ENCODE results near the gene GARIN5B. TPM values are rescaled to one million over a fixed set of nuclear protein-coding genes. Genes with fewer than 3 reads are reported as not detected.

GARIN5B gene
- total and polyA plus RNA-seq, 2 of the 13 experiments (the other 11 are each of a cell fraction or from before 2014, with no cell fraction given) = not detected

DNA sequence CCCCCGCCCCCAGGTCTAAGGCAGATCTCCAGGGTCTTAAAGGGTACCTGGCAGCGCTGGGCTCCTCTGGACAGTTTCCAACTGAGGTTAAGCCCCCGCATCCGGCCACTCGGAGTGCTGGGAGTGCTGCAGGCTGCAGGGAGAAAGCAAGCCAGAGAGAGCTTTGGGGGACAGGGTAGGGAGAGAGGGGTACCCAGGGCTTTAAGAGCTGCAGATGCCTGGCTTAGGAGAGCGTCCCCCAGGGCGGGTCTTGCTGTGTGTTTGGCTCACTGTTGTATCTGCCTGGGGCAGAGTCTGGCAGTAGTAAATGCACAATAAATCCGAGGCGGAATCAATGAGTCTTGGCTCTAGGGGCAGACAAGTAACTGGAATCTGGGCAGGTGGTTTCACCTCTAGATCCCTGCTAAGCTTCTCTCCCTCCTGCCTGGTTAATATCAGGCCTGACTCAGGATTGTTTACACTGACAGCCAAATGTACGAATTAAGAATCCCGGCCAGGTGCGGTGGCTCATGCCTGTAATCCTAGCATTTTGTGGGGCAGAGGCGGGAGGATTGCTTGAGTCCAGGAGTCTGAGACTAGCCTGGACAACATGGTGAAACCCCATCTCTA is 7.7 kb downstream of the GARIN5B start:
- ATAC-seq = no peak
- no peaks in the 10 kb centered on the region for H3K9me3 ChIP-seq (ENCODE audit: low read length)
- intact Hi-C loops (cut with micrococcal nuclease; ENCODE audit: unreplicated experiment) = no loop called here
- WGBS (ENCODE audit: low lambda C conversion rate) = 16% methylated on average over 5 of the region's 13 CpGs
- no peak overlapping the region for H3K4me3 ChIP-seq (replicated peaks in 1 of 3; ENCODE audit: insufficient read depth in 1 of 3, low read depth in 2 of 3, low read length in 3 of 3)
- in situ Hi-C loops (cut with HindIII; ENCODE audit: extremely low pct_ligation_motif_present, low pct_unique_long_range_greater_than_20kb) = no loop called here
- TF ChIP-seq ZNF615 (CRISPR knock-in tag; IDR thresholded peaks at IDR 0.05; ENCODE audit: borderline replicate concordance) = no peak
- TF ChIP-seq, protein P1, sequence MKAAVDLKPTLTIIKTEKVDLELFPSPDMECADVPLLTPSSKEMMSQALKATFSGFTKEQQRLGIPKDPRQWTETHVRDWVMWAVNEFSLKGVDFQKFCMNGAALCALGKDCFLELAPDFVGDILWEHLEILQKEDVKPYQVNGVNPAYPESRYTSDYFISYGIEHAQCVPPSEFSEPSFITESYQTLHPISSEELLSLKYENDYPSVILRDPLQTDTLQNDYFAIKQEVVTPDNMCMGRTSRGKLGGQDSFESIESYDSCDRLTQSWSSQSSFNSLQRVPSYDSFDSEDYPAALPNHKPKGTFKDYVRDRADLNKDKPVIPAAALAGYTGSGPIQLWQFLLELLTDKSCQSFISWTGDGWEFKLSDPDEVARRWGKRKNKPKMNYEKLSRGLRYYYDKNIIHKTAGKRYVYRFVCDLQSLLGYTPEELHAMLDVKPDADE (CRISPR knock-in tag; IDR thresholded peaks at IDR 0.05) = no peak
- TF ChIP-seq RBM39 (IDR thresholded peaks at IDR 0.05; ENCODE audit: low read depth, low read length, poor library complexity, severe bottlenecking) = no peak
- TF ChIP-seq ZFP62 (CRISPR knock-in tag; IDR thresholded peaks at IDR 0.05) = no peak
- TF ChIP-seq RERE (CRISPR knock-in tag; IDR thresholded peaks at IDR 0.05; ENCODE audit: low read depth) = no peak
- TF ChIP-seq, protein P2, sequence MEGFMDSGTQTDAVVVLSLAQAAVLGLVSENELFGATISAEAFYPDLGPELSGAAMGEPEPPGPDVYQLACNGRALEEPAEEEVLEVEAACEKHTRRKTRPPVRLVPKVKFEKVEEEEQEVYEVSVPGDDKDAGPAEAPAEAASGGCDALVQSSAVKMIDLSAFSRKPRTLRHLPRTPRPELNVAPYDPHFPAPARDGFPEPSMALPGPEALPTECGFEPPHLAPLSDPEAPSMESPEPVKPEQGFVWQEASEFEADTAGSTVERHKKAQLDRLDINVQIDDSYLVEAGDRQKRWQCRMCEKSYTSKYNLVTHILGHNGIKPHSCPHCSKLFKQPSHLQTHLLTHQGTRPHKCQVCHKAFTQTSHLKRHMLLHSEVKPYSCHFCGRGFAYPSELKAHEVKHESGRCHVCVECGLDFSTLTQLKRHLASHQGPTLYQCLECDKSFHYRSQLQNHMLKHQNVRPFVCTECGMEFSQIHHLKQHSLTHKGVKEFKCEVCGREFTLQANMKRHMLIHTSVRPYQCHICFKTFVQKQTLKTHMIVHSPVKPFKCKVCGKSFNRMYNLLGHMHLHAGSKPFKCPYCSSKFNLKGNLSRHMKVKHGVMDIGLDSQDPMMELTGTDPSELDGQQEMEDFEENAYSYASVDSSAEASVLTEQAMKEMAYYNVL (CRISPR knock-in tag; IDR thresholded peaks at IDR 0.05; ENCODE audit: borderline replicate concordance) = no peak
- TF ChIP-seq SIN3A (IDR thresholded peaks at IDR 0.05; ENCODE audit: borderline replicate concordance, low read depth, low read length) = no peak
- no peak for TF ChIP-seq RBFOX2 (IDR thresholded peaks at IDR 0.05; ENCODE audit: low read depth, low read length)
- TF ChIP-seq MAFF (IDR thresholded peaks at IDR 0.05; ENCODE audit: low read depth, low read length) = no peak
- TF ChIP-seq ZFYVE20 (CRISPR knock-in tag; IDR thresholded peaks at IDR 0.05; ENCODE audit: borderline replicate concordance, low read depth) = no peak
- TF ChIP-seq MTF2 (CRISPR knock-in tag; IDR thresholded peaks at IDR 0.05; ENCODE audit: borderline replicate concordance) = no peak
- no peak for TF ChIP-seq ISX (CRISPR knock-in tag; conservative IDR thresholded peaks at IDR 0.05)
- no peak for TF ChIP-seq ZNF580 (CRISPR knock-in tag; IDR thresholded peaks at IDR 0.05; ENCODE audit: borderline replicate concordance, low read depth)
- TF ChIP-seq HNRNPH1 (optimal IDR thresholded peaks at IDR 0.05; ENCODE audit: low read depth, low read length) = no peak
- TF ChIP-seq ZBTB8A (CRISPR knock-in tag; IDR thresholded peaks at IDR 0.05; ENCODE audit: borderline replicate concordance, low read depth) = no peak
- TF ChIP-seq NFYC (CRISPR knock-in tag; IDR thresholded peaks at IDR 0.05) = no peak
- H3K27me3 ChIP-seq (ENCODE audit: control insufficient read depth in 1 of 2, insufficient read depth in 2 of 2, low read length in 2 of 2) = peaks cover 10 to 66% of the 10 kb centered on the region in 2 experiments; a peak in 4 of 5 replicates
- no peaks in the 10 kb centered on the region for H3K36me3 ChIP-seq (replicated peaks in 1 of 2; ENCODE audit: control insufficient read depth in 1 of 2, insufficient read depth in 2 of 2, low read length in 2 of 2)
- DNase-seq (ENCODE audit: low spot score) = no peak
- H3K27ac ChIP-seq (ENCODE audit: extremely low read length, insufficient read depth, low read length) = no peak overlapping the region
- no peak overlapping the region for H3K9ac ChIP-seq (ENCODE audit: insufficient read depth, low read depth, low read length)
- no peak overlapping the region for H3K4me2 ChIP-seq (ENCODE audit: low read depth, low read length)
- no TSS peak for BruUV-seq (replicated peaks)
- ChIA-PET CTCF (ENCODE audit: low intra/inter-chr PET ratio, low total read pairs) (no interaction called here), POLR2A (no interaction called here)
- H4K20me1 ChIP-seq (ENCODE audit: insufficient read depth, low read length) = 0 out of 2 replicates have a peak, but pooled peaks cover 4% of the 10 kb centered on the region
- H3K4me1 ChIP-seq (ENCODE audit: insufficient read depth, low read length) = peaks cover 19% of the 10 kb centered on the region
- FAIRE-seq = no peak
- H3K79me2 ChIP-seq (ENCODE audit: insufficient read depth, low read length) = no peaks in the 10 kb centered on the region
- H2AFZ ChIP-seq (ENCODE audit: low read length) = no peak overlapping the region
